ENCODE data around the gene SEL1L.
A peak's percentile ranks its signal among the peaks of the same experiment; 100 is the strongest.
"Not testable (repeated sequence)": the region's sequence is repeated elsewhere in the genome, so short reads cannot be mapped to it uniquely, and the experiment has no call there.

SEL1L gene

DNA sequence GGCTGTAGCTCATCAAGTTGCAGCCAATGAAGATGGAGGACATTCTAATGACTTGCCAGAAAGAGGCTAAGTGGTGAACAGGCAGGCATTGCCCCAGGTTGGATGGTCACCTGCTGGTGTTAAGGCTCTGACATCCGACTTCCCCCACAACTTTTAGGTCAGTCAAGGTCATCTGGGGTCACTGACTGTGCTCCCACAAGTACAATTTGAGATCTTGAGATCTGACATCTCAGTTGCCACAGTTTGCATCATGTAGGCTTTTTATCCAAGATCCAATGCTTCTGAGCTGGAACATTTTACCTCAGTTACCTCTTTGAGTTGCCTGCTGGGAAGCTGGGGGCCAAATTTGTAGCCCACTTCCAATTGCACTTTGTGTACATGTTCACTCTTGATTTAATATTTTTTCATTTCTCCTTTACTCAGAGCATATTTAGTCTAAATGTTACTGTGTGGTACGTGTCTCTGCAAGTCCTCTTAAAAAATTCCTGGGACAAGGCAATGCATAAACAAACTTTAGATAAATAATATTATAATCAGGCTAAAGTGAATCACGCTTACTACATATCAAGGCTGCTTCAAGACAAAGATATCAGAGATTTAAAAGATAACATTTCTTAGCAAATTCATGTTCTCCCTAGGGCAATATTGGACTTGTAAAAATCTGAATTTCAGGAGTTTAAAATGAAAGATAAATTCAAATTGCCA, 61.4 kb downstream of the SEL1L start:
- Mint-ChIP-seq H3K27me3 (no peaks in the 10 kb centered on the region), H3K36me3 (peaks cover 31% of the 10 kb centered on the region), H3K4me1 (peaks cover 43% of the 10 kb centered on the region), H3K4me3 (no peak overlapping the region), H3K9me3 (no peaks in the 10 kb centered on the region), H3K27ac (no peak overlapping the region)
- ATAC-seq, result no peak

DNA sequence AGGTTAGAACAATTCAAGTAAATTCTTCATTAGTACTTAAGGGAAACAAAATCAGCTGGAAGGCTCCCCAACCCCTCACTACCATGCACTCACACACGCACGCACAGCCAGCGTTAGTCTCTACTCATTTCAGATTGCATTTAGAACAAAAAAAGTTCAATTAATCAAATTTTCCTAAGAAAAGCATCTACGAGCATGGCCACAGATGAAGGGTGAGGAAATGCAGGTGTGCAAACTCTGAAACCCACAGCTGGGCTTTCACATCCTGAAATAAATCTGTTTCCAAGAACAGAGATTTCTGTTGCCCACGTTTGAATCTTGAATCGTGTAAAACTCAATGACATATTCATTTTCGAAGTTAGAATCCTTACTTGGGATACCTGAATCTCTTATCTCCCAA, 62.6 kb downstream of the SEL1L start:
- peak overlapping the region; percentile 91 for H3K27ac Mint-ChIP-seq
- H3K4me1 Mint-ChIP-seq, result peaks cover 43% of the 10 kb centered on the region
- H3K27me3 Mint-ChIP-seq, result no peaks in the 10 kb centered on the region
- H3K9me3 Mint-ChIP-seq, result no peaks in the 10 kb centered on the region
- peak; percentile 74 for ATAC-seq
- peak overlapping the region; percentile 26 for H3K4me3 Mint-ChIP-seq
- H3K36me3 Mint-ChIP-seq, result peaks cover 21% of the 10 kb centered on the region

- peak; percentile 74 for ATAC-seq
- H3K27ac Mint-ChIP-seq, result peak overlapping the region; percentile 91
- not testable (repeated sequence) for H3K27me3 Mint-ChIP-seq, H3K9me3 Mint-ChIP-seq
- H3K4me3 Mint-ChIP-seq, result peak overlapping the region; percentile 26
- peaks cover 43% of the 10 kb centered on the region for H3K4me1 Mint-ChIP-seq
- H3K36me3 Mint-ChIP-seq, result peaks cover 18% of the 10 kb centered on the region
Measured at GRCh38 chr14:81470557-81470826, 63.2 kb downstream of the SEL1L start.

DNA sequence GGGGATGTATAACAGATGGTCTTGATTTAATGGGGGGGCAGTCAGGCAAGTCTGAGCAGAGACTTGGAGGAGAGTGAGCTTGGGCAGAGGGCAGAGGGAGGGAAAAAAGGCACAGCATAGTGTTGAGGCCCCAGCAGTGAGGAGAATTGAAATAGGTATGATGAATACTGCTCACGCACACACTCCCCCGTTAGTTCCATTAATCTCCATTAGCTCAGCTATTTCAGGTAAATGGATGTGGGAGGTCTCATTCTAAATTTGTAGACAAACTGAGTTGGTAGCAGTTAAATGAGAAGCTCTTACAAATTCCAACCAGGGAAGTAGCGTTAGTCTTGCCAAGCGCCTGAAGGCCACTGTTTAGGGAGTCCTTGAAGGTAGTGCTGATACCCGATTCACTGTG, 66.8 kb downstream of the SEL1L start:
- no peaks in the 10 kb centered on the region for H3K9me3 Mint-ChIP-seq
- H3K27ac Mint-ChIP-seq, result no peak overlapping the region
- H3K36me3 Mint-ChIP-seq, result no peaks in the 10 kb centered on the region
- H3K27me3 Mint-ChIP-seq, result no peaks in the 10 kb centered on the region
- H3K4me1 Mint-ChIP-seq, result peaks cover 23% of the 10 kb centered on the region
- ATAC-seq, result no peak
- no peak overlapping the region for H3K4me3 Mint-ChIP-seq

- H3K9me3 Mint-ChIP-seq, result no peaks in the 10 kb centered on the region
- no peaks in the 10 kb centered on the region for H3K27me3 Mint-ChIP-seq
- peak overlapping the region; percentile 71 for H3K27ac Mint-ChIP-seq
- H3K4me1 Mint-ChIP-seq, result peaks cover 12% of the 10 kb centered on the region
- no peak for ATAC-seq
- peak overlapping the region; percentile 34 for H3K4me3 Mint-ChIP-seq
- no peaks in the 10 kb centered on the region for H3K36me3 Mint-ChIP-seq
Measured at GRCh38 chr14:81465507-81466228, 68.0 kb downstream of the SEL1L start.

DNA sequence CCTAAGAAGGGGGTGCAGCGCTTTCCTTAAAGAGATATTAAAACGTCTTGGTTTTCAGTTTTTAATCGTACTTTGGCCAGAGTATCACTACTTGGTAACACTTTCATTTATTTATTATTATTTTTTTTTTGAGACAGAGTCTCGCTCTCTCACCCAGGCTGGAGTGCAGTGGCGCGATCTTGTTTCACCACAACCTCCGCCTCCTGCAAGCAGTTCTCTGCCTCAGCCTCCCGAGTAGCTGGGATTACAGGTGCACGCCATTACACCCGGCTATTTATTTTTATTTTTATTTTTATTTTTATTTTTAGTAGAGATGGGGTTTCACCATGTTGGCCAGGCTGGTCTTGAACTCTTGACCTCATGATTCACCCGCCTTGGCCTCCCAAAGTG, 68.7 kb downstream of the SEL1L start:
- H3K4me1 Mint-ChIP-seq, H3K36me3 Mint-ChIP-seq, ATAC-seq, H3K9me3 Mint-ChIP-seq, H3K27me3 Mint-ChIP-seq: not testable (repeated sequence)
- peak overlapping the region; percentile 71 for H3K27ac Mint-ChIP-seq
- H3K4me3 Mint-ChIP-seq, result peak overlapping the region; percentile 71

GRCh38 chr14:81464253-81465002, 69.2 kb downstream of the SEL1L start:
- no peaks in the 10 kb centered on the region for H3K9me3 Mint-ChIP-seq
- H3K4me1 Mint-ChIP-seq, result no peaks in the 10 kb centered on the region
- H3K4me3 Mint-ChIP-seq, result peak overlapping the region; percentile 71
- no peaks in the 10 kb centered on the region for H3K27me3 Mint-ChIP-seq
- peak overlapping the region; percentile 71 for H3K27ac Mint-ChIP-seq
- ATAC-seq, result peak; percentile 64
- no peaks in the 10 kb centered on the region for H3K36me3 Mint-ChIP-seq

DNA sequence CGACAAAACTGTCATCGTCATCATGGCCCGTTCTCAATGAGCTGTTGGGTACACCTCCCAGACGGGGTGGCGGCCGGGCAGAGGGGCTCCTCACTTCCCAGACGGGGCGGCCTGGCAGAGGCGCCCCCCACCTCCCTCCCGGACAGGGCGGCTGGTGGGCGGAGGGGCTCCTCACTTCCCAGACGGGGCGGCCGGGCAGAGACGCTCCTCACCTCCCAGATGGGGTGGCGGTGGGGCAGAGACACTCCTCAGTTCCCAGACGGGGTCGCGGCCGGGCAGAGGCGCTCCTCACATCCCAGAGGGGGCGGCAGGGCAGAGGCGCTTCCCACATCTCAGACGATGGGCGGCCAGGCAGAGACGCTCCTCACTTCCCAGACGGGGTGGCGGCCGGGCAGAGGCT, 71.3 kb downstream of the SEL1L start:
- ATAC-seq, H3K27me3 Mint-ChIP-seq, H3K27ac Mint-ChIP-seq, H3K4me3 Mint-ChIP-seq, H3K36me3 Mint-ChIP-seq, H3K4me1 Mint-ChIP-seq, H3K9me3 Mint-ChIP-seq: not testable (repeated sequence)

GRCh38 chr14:81459912-81460311, 73.7 kb downstream of the SEL1L start:
- no peaks in the 10 kb centered on the region for H3K27me3 Mint-ChIP-seq
- no peaks in the 10 kb centered on the region for H3K36me3 Mint-ChIP-seq
- H3K9me3 Mint-ChIP-seq, result no peaks in the 10 kb centered on the region
- peaks cover 9% of the 10 kb centered on the region for H3K4me1 Mint-ChIP-seq
- H3K27ac Mint-ChIP-seq, result no peak overlapping the region
- ATAC-seq, result no peak
- no peak overlapping the region for H3K4me3 Mint-ChIP-seq

- ATAC-seq, result no peak
Measured at GRCh38 chr14:81458352-81458751, 75.3 kb downstream of the SEL1L start.

DNA sequence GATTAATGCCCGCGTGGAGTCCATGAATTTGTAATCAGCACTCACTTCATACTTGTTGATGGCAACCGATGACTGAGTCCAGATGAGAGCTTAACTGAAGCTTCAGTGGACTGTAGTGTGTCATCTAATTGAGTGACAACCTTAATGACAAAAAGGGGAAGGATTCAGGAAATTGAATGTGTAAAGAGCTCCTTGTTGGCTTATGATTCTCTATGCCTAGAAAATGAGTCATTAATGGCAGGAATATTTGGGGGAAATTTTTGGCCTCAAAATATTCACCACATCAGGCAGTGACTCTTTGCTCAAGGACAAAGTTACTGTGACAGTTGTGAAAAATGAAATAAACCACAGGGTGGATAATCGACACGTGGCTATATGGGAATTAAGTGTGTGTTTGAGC, 78.3 kb downstream of the SEL1L start:
- Mint-ChIP-seq H3K4me3 (no peak overlapping the region), H3K4me1 (peaks cover 14% of the 10 kb centered on the region), H3K27me3 (peaks cover 7% of the 10 kb centered on the region), H3K36me3 (no peaks in the 10 kb centered on the region), H3K27ac (no peak overlapping the region), H3K9me3 (no peaks in the 10 kb centered on the region)
- ATAC-seq, result peak; percentile 62

More at GRCh38 chr14:81458352-81458751, 75.3 kb downstream of the SEL1L start:
- no peak overlapping the region for H3K4me3 Mint-ChIP-seq
- H3K36me3 Mint-ChIP-seq, result no peaks in the 10 kb centered on the region
- no peaks in the 10 kb centered on the region for H3K27me3 Mint-ChIP-seq
- H3K4me1 Mint-ChIP-seq, result peaks cover 14% of the 10 kb centered on the region
- H3K27ac Mint-ChIP-seq, result no peak overlapping the region
- no peaks in the 10 kb centered on the region for H3K9me3 Mint-ChIP-seq

GRCh38 chr14:81454572-81455218, 79.0 kb downstream of the SEL1L start:
- H3K27ac Mint-ChIP-seq, result no peak overlapping the region
- peaks cover 14% of the 10 kb centered on the region for H3K4me1 Mint-ChIP-seq
- peak; percentile 80 for ATAC-seq
- peaks cover 14% of the 10 kb centered on the region for H3K27me3 Mint-ChIP-seq
- H3K36me3 Mint-ChIP-seq, result no peaks in the 10 kb centered on the region
- H3K4me3 Mint-ChIP-seq, result no peak overlapping the region
- H3K9me3 Mint-ChIP-seq, result no peaks in the 10 kb centered on the region

- H3K4me3 Mint-ChIP-seq, result no peak overlapping the region
- peak; percentile 63 for ATAC-seq
- no peaks in the 10 kb centered on the region for H3K36me3 Mint-ChIP-seq
- no peaks in the 10 kb centered on the region for H3K9me3 Mint-ChIP-seq
- H3K27me3 Mint-ChIP-seq, result peaks cover 18% of the 10 kb centered on the region
- H3K27ac Mint-ChIP-seq, result no peak overlapping the region
- H3K4me1 Mint-ChIP-seq, result peaks cover 14% of the 10 kb centered on the region
Measured at GRCh38 chr14:81453166-81453766, 80.4 kb downstream of the SEL1L start.

- Mint-ChIP-seq H3K36me3 (no peaks in the 10 kb centered on the region), H3K4me1 (peaks cover 14% of the 10 kb centered on the region), H3K4me3 (no peak overlapping the region), H3K27ac (no peak overlapping the region), H3K27me3 (peaks cover 18% of the 10 kb centered on the region), H3K9me3 (no peaks in the 10 kb centered on the region)
- no peak for ATAC-seq
Measured at GRCh38 chr14:81452341-81453133, 81.1 kb downstream of the SEL1L start.
